Glomerular visceral epithelial cell (primary cell): ENCODE measurements around the gene CXCL12.

Source experiments
- DNase-seq: peaks from one replicate; pipeline ENCODE4 v3.0.0-alpha.2; 2016; ENCODE audit errors: extremely low spot score

Gene CXCL12

DNA sequence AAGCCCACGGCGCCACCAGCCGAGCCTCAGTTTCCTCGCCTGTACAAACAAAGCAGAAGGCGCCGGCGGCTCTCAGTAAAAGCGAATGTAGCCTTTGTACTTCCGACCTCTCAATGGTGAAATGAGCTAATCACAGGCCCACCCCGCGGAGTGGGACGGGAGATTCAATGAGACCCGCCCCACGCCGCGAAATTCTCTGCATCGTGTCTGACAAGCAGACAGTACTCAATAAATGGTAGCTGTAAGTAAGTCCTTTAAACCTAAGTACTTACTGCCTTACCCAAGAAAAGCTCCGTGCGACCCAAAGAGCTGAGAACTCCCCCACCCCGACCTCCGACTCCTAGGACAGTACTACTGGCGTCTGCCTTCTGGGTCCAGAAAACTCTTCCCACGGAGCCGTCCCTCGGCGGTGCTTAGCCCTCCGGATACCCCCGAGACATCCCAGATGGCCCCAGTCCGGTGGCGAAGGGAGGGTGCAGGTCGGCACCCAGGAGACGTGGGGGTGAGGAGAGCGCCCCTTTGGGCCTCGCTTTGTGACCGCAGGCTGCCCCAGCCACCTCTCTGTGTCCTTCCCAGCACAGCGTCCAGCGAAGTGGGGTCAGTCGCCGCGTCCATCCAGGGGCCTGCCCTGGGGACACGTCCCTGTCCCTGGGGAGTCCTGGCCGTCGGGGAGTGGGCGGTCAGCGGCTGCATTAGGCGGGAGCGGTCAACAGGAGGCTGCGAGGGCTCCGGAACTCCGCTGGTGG lies 972 bp upstream of the CXCL12 start:
- DNase-seq: no peak

DNA sequence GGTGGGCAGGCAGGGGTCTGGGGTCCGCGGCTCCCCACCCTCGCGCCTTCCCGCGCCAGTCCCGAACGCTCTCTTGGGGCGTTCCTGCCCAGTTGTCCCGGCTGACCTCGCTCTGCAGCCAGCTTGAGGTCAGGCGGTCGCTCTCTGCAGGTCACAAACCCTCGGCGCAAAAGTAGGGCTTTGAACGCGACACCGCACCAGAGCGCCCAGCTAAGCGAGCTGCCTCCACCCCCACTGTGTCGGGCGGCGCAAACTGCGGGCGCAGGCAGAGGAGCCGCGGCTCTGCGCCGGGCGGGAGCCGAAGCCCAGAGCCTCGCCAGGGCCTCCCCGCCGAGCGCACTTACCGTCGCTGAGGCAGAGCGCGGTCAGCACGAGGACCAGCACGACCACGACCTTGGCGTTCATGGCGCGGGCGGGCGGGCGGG lies 284 bp downstream of the CXCL12 start:
- DNase-seq: no peak

DNA sequence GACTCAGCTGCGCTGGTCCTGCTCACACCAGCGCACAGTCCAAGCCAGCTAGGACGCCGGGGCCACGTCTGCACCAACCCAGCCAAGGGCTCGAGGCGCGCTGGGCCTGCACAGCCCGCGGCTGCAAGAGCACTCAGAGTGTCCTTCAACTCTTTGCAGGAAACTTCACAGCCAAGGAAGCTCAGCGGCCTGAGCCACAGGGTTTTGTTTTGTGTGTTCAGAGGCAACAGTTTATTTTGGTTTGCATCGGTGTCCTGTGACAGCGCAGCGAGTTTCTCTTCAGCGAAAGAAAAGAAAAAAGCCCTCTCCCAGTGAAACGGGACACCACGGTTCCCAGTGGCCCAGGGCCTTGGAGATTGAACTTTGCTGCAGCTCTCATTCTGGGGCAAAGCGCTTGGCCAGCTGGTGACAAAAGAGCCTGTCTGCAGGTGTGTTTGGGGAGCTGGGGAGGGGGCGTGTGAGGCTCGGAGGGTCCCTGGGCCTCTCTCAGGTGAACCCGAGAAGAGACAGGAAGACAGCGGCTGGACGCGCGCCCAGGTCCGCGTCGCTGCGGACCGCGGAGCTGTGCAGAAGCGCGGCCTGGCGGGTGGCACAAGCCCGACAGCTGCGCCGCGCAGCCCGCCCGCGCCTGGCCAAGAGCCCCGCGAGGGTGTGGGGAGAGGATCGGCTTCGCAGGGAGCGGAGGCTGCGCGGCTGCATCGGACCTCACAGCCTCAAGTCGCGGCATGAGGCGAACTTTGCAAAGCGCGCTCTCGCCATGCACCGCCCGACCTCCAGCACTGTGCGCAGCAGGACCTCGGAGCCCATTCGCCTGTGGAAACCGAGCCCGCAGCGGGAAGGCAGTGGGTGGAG lies 922 bp downstream of the CXCL12 start:
- no peak for DNase-seq

DNA sequence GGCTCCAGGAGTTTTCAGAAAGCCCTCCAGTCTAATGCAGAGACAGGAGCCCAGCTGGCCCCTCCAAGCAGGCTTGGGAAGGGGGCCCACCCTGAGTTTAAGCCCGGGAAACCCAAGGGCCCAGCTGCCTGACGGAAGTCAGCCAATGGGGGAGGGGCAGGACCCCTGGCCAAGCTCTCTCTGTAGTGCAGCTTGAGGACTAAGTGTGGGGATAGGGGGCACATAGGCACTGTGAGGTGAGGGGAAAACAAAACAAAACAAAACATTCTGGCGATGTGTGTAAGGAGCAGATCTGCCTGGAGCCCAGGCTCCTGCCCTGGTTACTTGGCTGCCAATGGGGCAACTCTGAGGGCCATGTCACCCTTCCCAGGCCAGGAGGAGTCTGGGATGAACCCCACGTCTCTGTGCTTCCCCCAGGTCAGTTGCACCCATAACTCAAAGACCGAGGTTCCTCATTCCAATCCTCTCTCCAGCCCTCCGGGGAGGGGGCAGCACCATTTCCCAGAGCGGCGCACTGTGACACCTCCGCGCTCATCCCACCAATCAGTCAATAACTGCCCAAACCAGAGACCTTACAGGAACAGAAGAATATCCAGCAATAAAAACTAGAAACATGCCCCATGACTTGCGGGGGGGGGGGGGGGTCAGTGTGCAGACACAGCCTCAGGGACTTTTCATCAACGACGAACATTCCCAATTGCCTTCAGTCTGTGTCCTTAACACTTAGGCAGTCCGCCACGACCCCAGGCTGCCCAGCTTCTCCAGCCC lies 1.7 kb downstream of the CXCL12 start:
- DNase-seq: no peak

DNA sequence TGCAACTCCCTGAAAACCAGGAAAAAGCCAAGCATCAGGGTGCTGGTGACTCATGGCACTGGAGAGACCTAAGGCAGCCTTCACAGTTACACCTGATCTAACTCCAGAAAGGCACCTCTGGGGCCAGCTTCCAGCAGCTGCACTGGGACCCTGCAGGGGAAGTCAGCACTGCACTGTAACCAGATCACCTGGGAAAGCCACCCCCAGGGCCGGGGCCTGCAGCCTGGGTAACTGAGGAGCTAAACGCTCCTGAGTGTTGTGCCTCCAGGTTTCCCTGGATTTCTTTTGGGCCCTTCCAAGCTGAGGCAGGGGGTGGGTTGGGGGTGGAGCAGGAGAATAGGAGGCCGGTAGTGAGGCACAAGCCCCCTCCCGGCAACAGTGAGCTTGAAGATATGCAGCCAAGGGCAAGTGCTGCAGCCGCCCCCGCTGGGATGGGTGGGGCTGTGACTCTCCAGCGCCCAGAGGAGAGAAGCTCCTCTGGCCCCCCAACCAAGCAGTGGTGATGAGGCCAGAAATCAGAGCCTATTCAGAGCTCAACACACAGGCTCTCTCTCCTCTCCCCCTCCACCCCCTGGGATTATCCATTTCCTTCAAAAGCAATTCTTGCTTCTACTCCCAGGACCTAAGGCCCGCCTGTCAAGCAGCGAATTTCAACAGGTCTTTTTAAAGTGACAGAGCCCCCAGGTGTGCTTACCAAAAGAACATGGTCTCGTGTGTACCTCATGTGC lies 2.6 kb downstream of the CXCL12 start:
- DNase-seq: no peak

DNA sequence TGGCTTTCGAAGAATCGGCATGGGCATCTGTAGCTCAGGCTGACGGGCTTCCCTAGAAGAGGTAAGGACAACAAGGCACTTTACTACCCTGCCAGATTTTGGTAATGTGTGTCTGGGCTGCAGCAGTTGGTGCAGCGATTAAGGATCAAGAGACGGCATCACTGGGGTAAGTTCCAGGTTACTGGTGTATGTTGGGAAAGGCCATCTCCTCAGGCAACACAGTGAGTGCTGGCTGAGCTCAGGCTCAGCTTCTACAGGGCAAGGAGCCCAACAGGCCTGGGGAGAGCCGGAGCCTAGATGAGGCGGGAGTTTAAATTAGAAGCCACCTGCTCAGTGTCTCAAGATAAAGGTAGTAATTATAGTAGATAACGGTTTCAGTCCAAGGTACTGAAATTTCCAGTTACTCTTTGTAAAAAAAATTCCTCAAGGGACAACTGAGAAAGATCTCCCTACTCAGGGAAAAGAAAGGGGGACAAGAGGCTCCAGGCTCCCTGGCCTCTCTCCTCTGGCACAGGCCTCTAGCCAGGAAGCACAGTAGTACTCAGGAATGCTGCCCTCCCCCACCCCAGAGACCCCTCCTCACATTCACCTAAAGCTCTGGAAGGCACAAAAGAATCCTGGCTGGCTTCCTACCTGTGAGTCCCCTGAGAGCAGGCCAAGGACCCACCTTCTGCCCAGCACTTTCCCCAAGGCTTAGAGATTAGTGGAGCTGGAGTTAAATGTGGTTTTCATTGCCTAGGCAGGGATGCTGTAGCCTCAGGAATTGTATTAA lies 3.9 kb downstream of the CXCL12 start:
- DNase-seq: no peak

DNA sequence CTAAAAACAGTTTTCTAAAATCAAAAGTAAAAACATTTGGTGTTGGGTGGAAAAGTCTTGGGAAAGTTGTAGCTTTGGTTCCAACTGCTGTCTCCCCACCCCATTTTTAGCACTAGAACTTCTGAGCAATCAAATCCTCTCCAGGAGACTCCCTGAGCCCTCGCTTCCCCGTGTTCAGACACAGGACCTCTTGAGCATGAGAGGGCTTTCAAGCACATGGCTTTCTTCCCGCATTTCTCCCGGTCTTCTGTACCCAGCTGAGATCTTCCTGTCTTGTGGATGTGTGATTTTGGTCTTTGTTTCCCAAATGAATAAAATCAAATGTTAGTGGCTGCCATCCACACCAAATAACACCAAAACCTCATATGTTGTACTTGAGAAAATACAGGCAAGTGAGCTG lies 5.0 kb downstream of the CXCL12 start:
- DNase-seq: no peak

DNA sequence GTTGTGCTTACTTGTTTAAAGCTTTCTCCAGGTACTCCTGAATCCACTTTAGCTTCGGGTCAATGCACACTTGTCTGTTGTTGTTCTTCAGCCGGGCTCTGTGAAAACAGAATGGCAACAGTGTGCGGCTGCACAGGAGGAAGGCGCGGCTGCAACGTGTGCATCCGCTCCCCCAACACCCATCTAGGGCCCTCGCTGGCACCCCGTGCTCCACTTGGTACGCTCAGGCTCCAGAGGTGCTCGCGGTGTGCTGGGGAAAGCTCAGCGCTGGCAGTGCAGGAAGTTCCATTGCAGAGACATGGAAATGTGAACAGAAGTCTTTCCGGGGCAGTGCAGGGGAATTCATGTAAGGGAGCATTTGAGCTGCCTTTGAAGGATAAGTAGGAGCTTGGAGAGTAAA lies 6.3 kb downstream of the CXCL12 start:
- no peak for DNase-seq

DNA sequence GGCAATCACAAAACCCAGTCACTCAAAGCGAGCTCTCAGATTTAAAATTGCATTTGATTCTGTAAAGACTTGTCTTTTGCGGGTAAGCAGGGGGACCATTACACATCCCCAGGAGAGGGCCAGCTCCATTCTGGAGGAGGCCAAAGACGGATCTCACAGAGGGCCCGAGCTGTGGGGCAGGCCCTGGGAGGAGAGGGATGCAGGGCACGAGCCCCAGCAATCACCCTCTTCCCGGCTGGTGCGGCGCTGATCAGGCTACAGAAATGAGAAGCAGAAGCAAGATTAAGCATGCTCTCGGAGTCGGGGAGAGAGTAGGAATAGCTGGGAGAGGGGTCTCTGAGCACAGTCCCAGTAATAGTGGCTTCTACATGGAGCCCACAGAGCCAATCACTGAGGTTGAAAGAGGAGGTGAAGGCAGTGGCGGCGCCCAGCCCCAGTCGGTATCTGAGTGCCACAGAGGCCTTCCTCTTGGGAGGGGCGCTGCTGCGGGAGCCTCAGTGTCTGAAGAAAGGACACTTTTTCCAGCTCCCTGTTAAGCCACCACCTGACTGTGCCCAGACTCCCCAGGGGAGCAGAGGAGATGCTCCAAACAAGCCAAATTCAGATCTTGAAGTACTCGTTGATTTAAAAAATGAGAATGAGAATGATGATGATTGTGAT lies 7.1 kb downstream of the CXCL12 start:
- no peak for DNase-seq

DNA sequence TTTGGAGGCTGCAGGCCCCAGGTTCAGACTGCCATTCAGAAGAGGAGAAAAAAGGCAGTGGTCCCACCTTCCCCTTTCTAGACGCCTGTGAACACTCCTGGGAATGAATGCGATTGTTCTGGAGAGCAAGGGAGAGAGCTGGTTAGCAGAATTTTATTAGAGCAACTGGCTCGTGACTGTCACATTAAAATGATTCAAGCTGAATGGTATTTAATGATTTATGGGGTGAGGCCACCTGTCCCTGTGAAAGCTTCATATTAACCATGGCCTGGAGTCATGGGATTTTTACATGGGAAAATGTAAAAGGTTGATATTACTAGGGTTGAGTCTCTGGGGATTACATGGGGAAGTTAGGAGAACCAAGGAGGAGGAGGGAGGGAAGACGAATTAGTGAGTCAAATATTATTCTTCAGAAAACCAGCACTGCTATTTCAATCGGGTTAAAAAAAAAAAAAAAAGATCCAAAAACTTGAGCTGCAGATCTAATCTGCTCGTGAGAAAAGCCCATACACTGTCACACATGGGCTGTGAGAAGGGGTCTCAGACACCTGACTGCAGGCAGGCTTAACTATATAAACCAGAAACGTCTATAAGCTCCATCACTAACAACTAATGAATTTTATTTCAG lies 8.3 kb downstream of the CXCL12 start:
- no peak for DNase-seq

DNA sequence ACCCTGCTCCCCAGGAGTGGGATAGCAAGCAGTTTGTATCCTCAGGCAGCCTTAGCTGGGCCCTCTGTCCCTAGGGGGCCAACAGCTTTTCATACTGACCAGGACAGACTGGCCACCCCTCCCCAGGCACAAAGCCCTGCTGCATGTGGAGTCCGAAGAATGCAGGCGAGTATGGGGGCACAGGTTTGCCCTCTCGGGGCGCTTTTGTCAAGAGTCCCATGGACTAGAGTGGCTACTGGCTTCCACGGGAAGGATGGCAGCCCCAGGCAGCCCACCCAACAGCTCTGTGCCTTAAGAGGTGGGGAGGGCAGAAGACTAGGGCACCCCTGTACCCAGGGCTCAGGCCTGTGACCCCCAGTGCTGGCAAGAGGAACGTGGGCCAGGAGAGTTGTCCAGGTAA lies 10.7 kb downstream of the CXCL12 start:
- DNase-seq: no peak

DNA sequence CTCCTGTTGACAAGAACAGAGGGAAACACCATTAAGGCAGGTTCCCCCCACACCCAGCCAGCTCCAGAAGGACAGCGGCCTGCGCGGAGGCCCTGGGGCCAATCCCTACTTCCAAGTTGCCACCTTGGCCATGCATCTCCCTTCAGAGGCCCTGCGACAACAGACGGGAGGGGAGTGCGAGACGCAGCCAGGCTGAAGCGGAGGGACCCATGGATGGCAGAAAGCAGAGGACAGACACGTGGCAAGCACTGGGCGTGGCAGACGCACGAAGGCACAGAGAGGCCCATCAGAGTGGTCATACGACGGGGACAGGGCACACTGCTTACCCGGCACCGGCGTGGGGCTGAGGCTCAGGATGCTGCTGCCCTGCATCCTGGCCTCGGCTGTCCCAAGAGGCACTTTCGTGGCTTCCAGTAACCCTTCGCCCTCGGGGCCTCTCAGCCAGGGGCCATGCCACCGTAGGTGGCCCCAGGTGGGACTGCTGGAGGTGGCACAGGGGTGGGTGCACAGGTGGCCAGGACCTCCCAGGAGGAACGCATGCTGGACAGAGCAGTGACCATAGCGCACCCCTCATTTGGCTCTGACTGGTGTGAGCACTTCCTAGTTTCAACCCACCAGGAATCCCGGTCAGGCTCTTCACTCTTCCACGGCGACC lies 11.4 kb downstream of the CXCL12 start:
- no peak for DNase-seq

DNA sequence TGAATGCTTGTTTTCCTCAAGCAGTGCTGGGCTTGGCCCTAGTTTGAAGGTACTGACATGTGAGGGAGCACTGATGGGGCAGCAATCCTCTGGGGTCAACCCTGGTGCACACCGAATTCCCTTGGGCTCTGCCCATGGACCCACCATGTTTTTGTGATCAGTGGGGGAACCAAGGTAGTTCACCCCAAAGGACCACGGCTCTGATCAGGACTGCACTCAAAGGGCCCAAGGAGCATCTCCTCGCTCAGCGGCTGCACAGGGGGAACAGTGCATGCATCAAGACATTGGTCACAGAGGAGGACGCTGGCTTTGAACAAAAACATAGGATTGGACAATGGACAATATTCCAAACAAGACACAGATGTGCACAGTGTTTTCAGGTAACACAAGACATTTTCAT lies 12.7 kb downstream of the CXCL12 start:
- DNase-seq: no peak

DNA sequence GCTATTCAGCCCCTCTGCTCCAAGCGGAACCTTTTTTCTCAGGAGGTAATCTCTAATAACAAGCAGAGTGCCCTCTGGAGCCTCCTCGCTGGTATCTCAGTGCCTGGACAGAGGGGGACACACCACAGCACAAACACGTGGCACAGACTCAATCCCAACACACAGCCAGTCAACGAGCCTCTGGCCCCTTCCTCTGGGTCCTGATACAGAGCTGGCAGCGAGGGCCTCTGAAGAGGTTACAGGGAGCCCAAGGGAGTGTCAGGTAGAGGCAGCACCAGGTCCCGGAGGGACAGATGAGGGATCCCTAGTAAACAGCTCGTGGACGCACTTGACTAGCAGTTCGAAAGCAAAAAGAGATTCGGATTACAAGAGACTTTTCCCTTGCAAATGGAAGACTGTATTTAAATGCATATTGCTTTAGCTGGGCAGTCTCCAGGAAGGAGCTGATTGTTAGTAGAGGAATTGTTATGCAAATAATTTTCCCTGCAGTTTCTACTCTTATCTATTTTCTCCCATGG lies 14.1 kb downstream of the CXCL12 start:
- no peak for DNase-seq

DNA sequence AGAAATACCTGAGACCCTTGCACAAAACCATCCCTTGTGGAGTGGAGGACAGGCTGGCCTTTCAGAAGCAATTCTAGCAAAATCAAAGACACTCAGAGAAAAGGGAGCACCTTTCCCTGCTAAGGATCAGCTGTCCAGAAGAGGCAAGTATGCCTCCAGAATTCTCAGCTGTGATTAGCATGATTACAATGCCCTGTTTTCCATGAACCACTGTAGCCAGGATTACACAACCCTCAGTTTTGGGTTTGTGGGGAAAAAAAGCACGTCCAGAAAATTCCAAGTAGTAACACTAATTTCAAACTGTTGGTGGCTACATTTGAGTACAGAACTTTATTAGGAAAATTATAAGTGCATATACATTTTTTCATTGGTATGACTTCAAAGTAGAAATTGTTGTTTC lies 15.0 kb downstream of the CXCL12 start:
- no peak for DNase-seq

DNA sequence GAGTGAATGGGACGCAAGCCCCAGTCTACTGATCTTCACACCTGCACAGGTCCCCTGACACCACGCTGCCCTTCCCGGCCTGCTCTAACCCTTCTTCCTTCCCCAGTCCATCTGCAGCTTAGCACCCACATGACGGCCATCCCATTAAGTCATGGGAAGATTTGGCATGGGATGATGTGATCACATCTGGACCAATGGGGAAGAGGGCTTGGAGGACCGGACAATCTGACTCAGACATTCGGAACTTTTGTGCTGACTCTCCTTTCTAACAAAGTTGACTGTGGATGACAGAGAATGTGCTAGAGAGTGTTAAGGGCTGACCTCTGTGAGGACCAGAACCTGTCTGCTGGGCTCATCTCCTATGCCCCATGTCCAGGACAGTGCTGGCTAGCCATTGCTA lies 15.6 kb downstream of the CXCL12 start:
- DNase-seq: no peak

DNA sequence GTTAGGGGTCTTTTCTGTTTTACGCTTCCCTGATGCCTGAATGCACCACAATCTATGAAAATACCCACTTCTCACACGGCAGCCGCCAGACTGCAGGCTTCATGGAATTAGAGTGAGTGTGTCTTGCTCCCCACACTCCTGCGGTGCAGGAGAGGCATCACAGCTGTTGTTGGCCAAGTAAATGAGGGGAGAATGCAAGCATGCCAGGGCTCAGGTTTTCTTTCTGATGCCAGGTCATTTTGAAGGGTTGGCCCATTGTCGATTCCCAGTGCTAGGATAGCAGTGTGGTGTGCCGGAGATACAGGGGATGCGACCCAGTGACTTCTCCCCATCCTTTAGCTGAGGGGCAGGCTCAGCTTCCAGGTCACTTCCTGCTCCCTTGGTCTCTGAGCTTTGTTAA lies 16.3 kb downstream of the CXCL12 start:
- DNase-seq: no peak

DNA sequence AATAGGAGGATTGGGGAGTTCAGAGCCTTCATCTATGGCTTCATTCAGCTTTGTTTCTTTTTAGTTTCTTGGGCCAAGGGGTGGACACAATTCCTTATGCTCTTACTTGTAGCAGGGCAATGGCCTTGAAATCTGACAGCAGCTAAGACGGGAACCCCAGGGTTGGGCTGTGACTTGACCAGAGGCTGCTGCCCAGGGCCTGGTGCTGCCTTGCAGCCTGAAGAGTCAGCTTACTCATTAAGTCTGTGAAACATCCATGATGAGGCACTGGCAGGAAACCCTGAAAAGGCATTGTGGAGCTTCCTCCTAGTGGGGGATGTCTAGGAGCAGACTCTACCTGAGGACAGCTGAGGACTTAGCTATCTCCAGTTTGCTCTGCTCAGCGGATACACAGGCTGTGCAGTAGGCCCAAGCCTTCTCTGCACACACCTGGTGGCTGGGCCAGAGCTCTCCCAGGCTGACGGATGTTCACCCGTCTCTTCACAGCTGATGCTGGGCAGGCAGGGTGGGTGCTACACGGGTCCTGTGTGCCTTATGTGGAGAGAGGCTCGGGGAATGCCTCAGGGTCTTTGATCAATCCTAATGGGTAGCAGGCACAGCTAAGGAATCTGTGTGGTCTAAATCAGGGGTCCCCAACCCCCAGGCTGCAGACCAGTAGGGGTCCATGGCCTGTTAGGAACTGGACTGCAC lies 17.8 kb downstream of the CXCL12 start:
- DNase-seq: no peak

DNA sequence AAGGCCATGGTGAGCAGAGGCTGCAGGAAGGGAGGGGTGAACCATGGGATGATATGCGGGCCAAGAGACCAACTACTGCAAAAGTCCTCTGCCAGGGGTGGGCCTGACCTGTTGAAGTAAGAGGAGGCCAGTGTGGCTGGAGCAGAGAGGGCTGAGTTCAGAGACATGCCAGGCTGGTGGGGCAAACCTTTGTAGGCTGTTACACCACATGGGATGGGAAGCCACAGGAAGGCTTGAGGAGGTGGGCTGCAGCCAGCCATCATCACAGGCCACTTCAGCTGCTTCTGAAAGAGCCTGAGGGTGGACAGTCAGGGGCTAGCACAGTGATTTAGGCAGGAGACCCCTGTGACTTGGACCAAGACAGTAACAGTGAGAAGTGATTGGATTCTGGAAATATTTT lies 20.3 kb downstream of the CXCL12 start:
- DNase-seq: no peak
